ENCODE data around the gene PLAU.

DNA sequence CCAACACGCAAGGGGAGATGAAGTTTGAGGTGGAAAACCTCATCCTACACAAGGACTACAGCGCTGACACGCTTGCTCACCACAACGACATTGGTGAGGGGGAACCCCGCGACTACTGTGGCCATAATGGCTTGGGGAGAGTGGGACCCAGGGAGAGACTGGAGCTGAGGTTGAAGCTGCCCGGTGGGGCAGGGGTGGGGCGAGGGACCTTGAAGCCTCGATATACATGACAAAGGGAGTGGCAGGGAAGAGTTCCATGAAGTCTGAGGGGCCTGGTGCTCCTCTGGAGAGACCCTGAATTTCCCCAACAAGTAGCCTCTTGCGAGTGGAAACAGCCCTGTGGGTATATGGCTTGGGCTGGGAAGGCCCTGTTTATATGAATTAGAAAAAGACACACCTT is 3.1 kb downstream of the PLAU start:
- TF ChIP-seq, protein P1, sequence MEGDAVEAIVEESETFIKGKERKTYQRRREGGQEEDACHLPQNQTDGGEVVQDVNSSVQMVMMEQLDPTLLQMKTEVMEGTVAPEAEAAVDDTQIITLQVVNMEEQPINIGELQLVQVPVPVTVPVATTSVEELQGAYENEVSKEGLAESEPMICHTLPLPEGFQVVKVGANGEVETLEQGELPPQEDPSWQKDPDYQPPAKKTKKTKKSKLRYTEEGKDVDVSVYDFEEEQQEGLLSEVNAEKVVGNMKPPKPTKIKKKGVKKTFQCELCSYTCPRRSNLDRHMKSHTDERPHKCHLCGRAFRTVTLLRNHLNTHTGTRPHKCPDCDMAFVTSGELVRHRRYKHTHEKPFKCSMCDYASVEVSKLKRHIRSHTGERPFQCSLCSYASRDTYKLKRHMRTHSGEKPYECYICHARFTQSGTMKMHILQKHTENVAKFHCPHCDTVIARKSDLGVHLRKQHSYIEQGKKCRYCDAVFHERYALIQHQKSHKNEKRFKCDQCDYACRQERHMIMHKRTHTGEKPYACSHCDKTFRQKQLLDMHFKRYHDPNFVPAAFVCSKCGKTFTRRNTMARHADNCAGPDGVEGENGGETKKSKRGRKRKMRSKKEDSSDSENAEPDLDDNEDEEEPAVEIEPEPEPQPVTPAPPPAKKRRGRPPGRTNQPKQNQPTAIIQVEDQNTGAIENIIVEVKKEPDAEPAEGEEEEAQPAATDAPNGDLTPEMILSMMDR (IDR thresholded peaks at IDR 0.05): no peak
- TF ChIP-seq PHF8 (IDR thresholded peaks at IDR 0.05; ENCODE audit: borderline replicate concordance, low read depth): no peak
- TF ChIP-seq JUNB (IDR thresholded peaks at IDR 0.05): no peak
- TF ChIP-seq CEBPB (IDR thresholded peaks at IDR 0.05): no peak
- no peak for TF ChIP-seq POLR2A (IDR thresholded peaks at IDR 0.05; ENCODE audit: low read length)
- no peak for TF ChIP-seq SMC3 (IDR thresholded peaks at IDR 0.05)

Measured in A549 (cell line).